Measurements from ENCODE around the gene RAB42. TPM values are rescaled to one million over a fixed set of nuclear protein-coding genes. Genes with fewer than 3 reads are reported as not detected.

Gene RAB42
- polyA plus RNA-seq, 3 donors = 0.12 to 0.23 TPM; not detected in 1

DNA sequence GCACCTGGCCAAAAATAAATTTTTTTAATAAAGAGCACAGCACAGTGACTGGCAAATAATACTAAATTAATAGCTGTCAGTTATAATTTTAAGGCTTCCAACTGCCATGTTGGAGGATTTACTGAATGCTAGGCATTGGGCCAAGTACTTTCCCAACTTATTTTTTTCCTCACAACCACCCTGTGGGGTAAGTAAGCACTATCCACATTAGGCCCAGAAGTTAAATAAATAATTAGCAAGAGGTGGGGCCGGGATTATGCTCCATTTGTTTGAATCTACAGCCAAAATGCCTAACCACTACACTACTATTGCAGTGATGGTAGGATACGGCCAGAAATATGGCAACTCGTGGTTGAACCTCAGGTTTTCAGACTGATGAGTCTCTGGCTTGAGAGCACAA lies 43.7 kb upstream of the RAB42 start:
- H3K9me3 ChIP-seq (replicated peaks in 1 of 2; ENCODE audit: control insufficient read depth in 1 of 2, insufficient read depth in 1 of 2, low read length in 2 of 2) = no peaks in the 10 kb centered on the region
- 100% methylated on average over 1 of the region's 3 CpGs for WGBS (ENCODE audit: insufficient coverage)
- TF ChIP-seq, protein P1, sequence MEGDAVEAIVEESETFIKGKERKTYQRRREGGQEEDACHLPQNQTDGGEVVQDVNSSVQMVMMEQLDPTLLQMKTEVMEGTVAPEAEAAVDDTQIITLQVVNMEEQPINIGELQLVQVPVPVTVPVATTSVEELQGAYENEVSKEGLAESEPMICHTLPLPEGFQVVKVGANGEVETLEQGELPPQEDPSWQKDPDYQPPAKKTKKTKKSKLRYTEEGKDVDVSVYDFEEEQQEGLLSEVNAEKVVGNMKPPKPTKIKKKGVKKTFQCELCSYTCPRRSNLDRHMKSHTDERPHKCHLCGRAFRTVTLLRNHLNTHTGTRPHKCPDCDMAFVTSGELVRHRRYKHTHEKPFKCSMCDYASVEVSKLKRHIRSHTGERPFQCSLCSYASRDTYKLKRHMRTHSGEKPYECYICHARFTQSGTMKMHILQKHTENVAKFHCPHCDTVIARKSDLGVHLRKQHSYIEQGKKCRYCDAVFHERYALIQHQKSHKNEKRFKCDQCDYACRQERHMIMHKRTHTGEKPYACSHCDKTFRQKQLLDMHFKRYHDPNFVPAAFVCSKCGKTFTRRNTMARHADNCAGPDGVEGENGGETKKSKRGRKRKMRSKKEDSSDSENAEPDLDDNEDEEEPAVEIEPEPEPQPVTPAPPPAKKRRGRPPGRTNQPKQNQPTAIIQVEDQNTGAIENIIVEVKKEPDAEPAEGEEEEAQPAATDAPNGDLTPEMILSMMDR (IDR thresholded peaks at IDR 0.05) = no peak
- peaks cover 2% of the 10 kb centered on the region for H3K4me1 Mint-ChIP-seq
- no peak overlapping the region for H3K4me3 Mint-ChIP-seq
- no peaks in the 10 kb centered on the region for H4K20me1 ChIP-seq (ENCODE audit: insufficient read depth, low read length)
- no peaks in the 10 kb centered on the region for H3K27me3 ChIP-seq (ENCODE audit: control insufficient read depth in 2 of 2, insufficient read depth in 2 of 2, low read length in 2 of 2)
- H3K4me3 ChIP-seq (replicated peaks in 1 of 3; ENCODE audit: low read depth in 2 of 3, low read length in 3 of 3) = no peak overlapping the region
- H2AFZ ChIP-seq (ENCODE audit: insufficient read depth, low read depth, low read length, poor library complexity, severe bottlenecking) = no peak overlapping the region
- no peaks in the 10 kb centered on the region for H3K9me3 Mint-ChIP-seq
- H3K36me3 Mint-ChIP-seq = no peaks in the 10 kb centered on the region
- peaks cover 4% of the 10 kb centered on the region for H3K79me2 ChIP-seq (ENCODE audit: insufficient read depth, low read length)
- no peak overlapping the region for H3K27ac Mint-ChIP-seq
- no peak overlapping the region for H3K4me2 ChIP-seq (replicated peaks; ENCODE audit: extremely low read depth, low read length, poor library complexity, severe bottlenecking)
- H3K27me3 Mint-ChIP-seq (ENCODE audit: low read depth in 3 of 3) = peaks cover 0 to 5% (median 0%) of the 10 kb centered on the region in 3 donors
- H3K36me3 ChIP-seq (replicated peaks in 1 of 2; ENCODE audit: control insufficient read depth in 1 of 2, insufficient read depth in 2 of 2, low read length in 2 of 2) = no peaks in the 10 kb centered on the region
- no peak overlapping the region for H3K27ac ChIP-seq (ENCODE audit: low read depth in 1 of 2, low read length in 2 of 2)
- intact Hi-C loops (cut with micrococcal nuclease) = loop anchor here in 1 of 2 donors (5.0 kb wide), 1 partner anchor 604 kb away; no protein-coding TSS in a partner anchor
- no peak overlapping the region for H3K9ac ChIP-seq (ENCODE audit: insufficient read depth, low read length, poor library complexity, severe bottlenecking)
- no peak for DNase-seq
- peaks cover 4 to 8% of the 10 kb centered on the region in 2 donors for H3K4me1 ChIP-seq (ENCODE audit: control insufficient read depth in 1 of 2, insufficient read depth in 2 of 2, low read length in 2 of 2)

DNA sequence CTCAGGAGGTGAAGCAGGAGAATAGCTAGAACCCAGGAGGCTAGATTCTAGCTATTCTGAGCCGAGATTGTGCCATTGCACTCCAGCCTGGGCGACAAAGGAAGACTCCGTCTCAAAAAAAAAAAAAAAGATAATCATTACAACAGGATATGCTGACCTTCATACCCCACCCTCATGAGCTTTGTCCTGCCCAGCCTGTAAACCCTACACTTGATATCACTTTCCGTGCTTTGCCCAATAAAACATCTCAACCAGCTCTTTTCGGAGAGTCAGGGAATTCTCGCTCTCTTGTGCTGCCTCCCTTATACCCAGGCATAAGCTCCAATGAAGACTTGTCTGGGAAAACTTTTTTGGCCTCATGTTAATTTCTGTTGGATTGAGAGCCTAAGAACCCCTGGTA lies 40.7 kb upstream of the RAB42 start:
- no peak overlapping the region for H3K4me2 ChIP-seq (replicated peaks; ENCODE audit: extremely low read depth, low read length, poor library complexity, severe bottlenecking)
- no peak overlapping the region for H3K27ac ChIP-seq (ENCODE audit: low read depth in 1 of 2, low read length in 2 of 2)
- no peaks in the 10 kb centered on the region for H4K20me1 ChIP-seq (ENCODE audit: insufficient read depth, low read length)
- H3K27me3 ChIP-seq (ENCODE audit: control insufficient read depth in 2 of 2, insufficient read depth in 2 of 2, low read length in 2 of 2) = no peaks in the 10 kb centered on the region
- no peak overlapping the region for H2AFZ ChIP-seq (ENCODE audit: insufficient read depth, low read depth, low read length, poor library complexity, severe bottlenecking)
- 100% methylated on average over 3 of the region's 6 CpGs for WGBS (ENCODE audit: insufficient coverage)
- Mint-ChIP-seq H3K9me3 (no peaks in the 10 kb centered on the region), H3K4me3 (no peak overlapping the region), H3K27ac (no peak overlapping the region), H3K36me3 (peaks cover 9 to 16% of the 10 kb centered on the region in 2 donors), H3K27me3 (ENCODE audit: low read depth in 3 of 3) (peaks cover 0 to 5% (median 2%) of the 10 kb centered on the region in 3 donors), H3K4me1 (peaks cover 6% of the 10 kb centered on the region)
- no peak overlapping the region for H3K9ac ChIP-seq (ENCODE audit: insufficient read depth, low read length, poor library complexity, severe bottlenecking)
- intact Hi-C loops (cut with micrococcal nuclease) = loop anchor here (5.0 kb wide), 1 partner anchor 34 kb away; no protein-coding TSS in a partner anchor
- no peak overlapping the region for H3K4me3 ChIP-seq (replicated peaks in 1 of 3; ENCODE audit: low read depth in 2 of 3, low read length in 3 of 3)
- peaks cover 4 to 20% of the 10 kb centered on the region in 2 donors for H3K36me3 ChIP-seq (replicated peaks in 1 of 2; ENCODE audit: control insufficient read depth in 1 of 2, insufficient read depth in 2 of 2, low read length in 2 of 2)
- no peak for DNase-seq
- peaks cover 15% of the 10 kb centered on the region for H3K79me2 ChIP-seq (ENCODE audit: insufficient read depth, low read length)
- TF ChIP-seq, protein P1 (IDR thresholded peaks at IDR 0.05) = no peak
- no peaks in the 10 kb centered on the region for H3K9me3 ChIP-seq (replicated peaks in 1 of 2; ENCODE audit: control insufficient read depth in 1 of 2, insufficient read depth in 1 of 2, low read length in 2 of 2)
- H3K4me1 ChIP-seq (ENCODE audit: control insufficient read depth in 1 of 2, insufficient read depth in 2 of 2, low read length in 2 of 2) = peaks cover 11 to 16% of the 10 kb centered on the region in 2 donors

Data from CD14-positive monocyte (primary cell).